GM12864 (cell line): ENCODE measurements around the gene RAB36.

Experiments
- DNase-seq: peaks from one replicate; pipeline ENCODE4 v3.0.0-alpha.2; 2011; ENCODE audit warnings: low read depth
- H3K4me3 ChIP-seq: 2 replicates; pipeline ENCODE4 v1.5.1; 2011; ENCODE audit warnings: mild to moderate bottlenecking, low read depth, low read length, control low read depth
- TF ChIP-seq, protein P1 (sequence below): IDR thresholded peaks from 2 replicates; pipeline ENCODE4 v1.5.1; 2011; ENCODE audit warnings: low read depth, mild to moderate bottlenecking, moderate library complexity, low read length, control low read depth, inconsistent platforms; ENCODE audit errors: missing control alignments

Gene RAB36

DNA sequence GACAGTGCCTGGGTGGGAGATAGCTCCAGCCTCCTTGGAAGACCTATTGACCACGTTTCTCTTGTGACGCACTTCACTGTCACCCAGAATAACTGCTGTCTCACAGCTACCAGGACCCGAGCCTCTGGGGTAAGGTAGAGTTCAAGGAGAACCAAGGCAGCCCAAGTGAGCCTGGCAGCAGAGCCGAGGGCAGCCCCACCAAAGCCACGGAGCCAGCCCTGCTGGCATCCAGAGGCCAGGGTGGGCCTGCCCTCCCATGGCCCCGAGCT is 36.3 kb upstream of the RAB36 start:
- no peak for DNase-seq
- no peak overlapping the region for H3K4me3 ChIP-seq
- TF ChIP-seq, protein P1, sequence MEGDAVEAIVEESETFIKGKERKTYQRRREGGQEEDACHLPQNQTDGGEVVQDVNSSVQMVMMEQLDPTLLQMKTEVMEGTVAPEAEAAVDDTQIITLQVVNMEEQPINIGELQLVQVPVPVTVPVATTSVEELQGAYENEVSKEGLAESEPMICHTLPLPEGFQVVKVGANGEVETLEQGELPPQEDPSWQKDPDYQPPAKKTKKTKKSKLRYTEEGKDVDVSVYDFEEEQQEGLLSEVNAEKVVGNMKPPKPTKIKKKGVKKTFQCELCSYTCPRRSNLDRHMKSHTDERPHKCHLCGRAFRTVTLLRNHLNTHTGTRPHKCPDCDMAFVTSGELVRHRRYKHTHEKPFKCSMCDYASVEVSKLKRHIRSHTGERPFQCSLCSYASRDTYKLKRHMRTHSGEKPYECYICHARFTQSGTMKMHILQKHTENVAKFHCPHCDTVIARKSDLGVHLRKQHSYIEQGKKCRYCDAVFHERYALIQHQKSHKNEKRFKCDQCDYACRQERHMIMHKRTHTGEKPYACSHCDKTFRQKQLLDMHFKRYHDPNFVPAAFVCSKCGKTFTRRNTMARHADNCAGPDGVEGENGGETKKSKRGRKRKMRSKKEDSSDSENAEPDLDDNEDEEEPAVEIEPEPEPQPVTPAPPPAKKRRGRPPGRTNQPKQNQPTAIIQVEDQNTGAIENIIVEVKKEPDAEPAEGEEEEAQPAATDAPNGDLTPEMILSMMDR = no peak

DNA sequence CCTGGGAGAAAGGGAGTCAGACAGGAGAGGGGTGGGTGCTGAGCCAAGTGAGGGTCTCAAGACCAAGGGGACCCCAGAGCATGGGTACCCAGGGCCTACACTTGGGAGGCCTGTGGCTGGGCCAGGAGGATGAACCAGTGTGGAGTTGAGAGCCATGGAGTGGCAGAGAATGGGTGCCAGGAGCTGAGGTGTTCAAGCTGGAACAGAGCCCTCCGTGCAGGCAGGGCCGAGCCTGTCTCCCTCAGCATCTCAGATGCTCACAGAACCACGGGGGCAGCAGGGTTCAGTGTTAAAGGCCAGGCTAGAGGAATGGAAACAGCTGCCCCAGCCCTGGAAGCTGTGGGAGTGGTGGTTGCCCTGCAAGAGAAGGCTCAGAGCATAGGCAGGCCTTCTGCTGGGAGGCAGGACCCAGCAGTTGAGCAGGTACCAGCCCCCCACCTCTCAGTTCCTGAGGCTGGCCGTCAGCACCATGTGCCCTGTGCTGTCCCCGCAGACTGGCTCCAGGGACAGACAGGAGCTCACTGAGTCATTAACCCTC is 35.8 kb upstream of the RAB36 start:
- no peak overlapping the region for H3K4me3 ChIP-seq
- TF ChIP-seq, protein P1 = no peak
- DNase-seq = no peak

DNA sequence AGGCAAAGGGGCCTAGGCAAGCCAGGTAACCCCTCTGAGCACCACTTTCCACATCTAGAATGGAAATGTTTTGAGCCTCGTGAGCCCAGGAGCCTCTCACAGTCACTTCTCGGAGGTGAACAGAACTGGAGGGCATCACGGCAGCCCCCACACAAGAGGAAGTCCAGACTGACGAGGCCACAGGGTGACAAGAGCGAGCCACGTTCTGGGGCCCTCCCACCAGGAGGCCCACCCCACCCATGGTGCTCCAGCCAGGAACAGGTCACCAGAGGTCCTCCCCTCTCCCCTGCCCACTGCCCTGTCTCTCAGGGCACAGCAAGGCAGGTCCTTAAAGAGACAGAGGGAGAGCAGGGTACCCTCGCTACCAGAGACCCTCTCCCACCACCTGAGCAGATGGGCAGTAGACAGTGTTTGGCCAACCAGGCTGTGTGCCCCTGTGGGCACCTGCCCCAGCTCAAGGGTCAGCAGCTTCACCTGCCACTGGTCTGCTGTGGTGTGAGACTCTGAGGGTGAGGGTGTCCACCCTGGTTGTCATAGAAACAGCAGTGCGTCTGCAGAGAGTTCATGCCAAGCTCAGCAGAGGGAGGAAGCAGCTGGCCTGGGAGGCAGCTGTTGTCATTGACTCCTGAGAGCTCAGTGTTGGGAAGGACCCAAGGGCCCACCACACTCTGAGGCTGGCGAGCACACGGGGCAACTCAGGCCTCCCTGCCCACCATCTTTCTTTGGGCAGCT is 34.9 kb upstream of the RAB36 start:
- TF ChIP-seq, protein P1 = no peak
- no peak overlapping the region for H3K4me3 ChIP-seq
- no peak for DNase-seq

DNA sequence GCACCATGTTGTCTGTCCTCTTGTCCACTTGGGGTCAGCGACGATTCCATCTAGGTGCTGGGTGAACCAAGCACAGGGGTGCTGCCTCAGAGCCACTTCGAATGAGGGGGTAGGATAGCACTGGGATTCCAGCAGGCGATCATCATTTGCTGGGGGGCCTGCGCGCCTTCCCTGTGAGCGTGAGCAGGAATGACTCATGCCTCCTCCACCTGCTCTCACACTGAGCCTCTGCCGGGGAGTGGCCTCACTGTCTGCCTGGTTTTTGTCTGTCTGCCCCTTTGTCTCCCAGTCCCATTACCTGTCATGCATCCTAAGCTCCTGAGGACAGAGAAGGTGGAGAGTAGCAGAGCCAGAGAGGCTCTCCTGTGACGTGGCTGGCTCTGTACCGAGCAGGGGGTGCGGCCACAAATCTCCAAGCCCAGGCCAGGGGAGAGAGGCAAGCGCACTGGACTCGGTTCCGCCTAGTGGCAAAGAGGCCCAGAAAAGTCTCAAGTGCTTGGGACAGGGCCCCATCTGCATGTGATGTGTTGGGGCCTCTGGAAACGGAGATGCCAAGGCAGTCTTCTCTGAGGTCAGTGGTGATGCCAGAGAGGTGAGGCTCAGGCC is 34.3 kb upstream of the RAB36 start:
- TF ChIP-seq, protein P1 = no peak
- H3K4me3 ChIP-seq = no peak overlapping the region
- DNase-seq = no peak

DNA sequence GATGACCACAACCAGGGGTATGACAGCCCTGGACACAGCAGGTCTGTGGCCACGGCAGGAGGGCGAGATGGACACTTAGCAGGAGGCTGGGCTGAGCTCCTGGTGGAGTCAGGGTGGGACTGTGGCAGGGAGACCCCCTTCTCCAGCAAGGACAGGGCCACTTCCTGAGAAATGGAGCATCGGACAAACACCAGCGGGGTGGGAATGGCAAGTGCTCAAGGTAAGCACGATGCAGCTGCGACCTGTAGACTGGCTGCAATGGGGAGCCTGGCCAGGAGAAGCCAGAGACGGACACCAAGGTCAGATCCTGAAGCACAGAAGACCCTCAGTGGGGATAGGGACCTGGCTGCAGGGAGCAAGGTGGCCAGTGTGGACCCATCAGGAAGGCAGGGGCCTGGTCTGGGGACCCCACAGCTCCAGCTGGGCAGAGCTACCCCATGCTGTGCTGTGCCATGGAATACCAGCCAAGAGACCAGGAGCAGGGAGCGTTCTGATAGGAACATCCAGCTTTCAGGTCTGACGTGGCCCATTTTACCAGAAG is 32.7 kb upstream of the RAB36 start:
- no peak for DNase-seq

DNA sequence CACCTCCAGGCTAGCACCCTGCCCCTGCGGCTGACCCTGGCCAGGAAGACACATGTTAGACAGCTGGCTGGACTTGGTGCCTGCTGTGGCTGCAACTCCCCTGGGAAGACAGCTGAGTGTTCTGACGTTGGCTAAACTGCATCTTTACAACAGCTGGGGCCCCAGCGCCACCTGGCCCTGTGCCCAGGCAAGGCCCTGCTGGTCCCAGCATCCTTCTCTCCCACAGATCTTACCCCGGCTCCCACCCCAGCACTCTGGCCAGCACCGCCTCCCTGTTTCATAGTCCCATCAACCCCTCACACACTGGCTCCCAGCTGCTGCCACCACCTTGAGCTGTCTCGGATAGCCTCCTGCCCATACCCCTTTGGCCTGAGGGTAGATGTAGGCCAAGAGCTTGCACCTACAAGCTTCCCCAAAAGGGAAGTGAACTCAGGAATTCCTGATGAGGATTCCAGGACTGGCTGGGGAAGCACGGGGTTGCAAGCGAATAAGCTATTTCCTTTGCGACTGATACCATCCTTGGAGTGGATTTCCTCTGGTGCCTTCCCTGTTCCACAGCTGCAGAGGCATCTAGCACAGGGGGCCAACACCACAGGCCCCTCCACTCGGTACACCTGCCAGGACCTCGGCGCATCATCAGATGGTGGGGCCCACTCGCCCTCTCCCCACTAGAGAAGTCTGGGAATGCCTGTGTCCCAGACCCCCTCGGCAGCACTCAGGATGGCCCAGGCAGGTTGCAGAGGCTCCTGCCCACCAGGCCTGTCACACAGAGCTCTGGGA is 32.0 kb upstream of the RAB36 start:
- no peak for DNase-seq
- TF ChIP-seq, protein P1 = no peak
- no peak overlapping the region for H3K4me3 ChIP-seq

More for the DNA sequence above, 32.7 kb upstream of the RAB36 start:
- H3K4me3 ChIP-seq = no peak overlapping the region
- TF ChIP-seq, protein P1 = no peak
